ENCODE data around the gene CPA3. TPM values are rescaled to one million over a fixed set of nuclear protein-coding genes. Genes with fewer than 3 reads are reported as not detected.

CPA3 gene
- polyA plus RNA-seq, 1 donor: 0.52 TPM

- WGBS (ENCODE audit: insufficient coverage, low lambda C conversion rate): 100% methylated on average over 1 of the region's 4 CpGs
- no peaks in the 10 kb centered on the region for H3K9me3 ChIP-seq (ENCODE audit: control insufficient read depth, low read depth, low read length)
- DNase-seq: no peak
- H3K4me3 ChIP-seq (ENCODE audit: low read length): no peak overlapping the region
- peaks cover 4% of the 10 kb centered on the region for H3K27me3 ChIP-seq (ENCODE audit: control insufficient read depth, insufficient read depth, low read length)
- no peaks in the 10 kb centered on the region for H3K4me1 ChIP-seq (ENCODE audit: control insufficient read depth, insufficient read depth, low read length)
- H3K36me3 ChIP-seq (ENCODE audit: control insufficient read depth, insufficient read depth, low read length): no peaks in the 10 kb centered on the region
- H3K27ac ChIP-seq (ENCODE audit: low read length): no peak overlapping the region
Measured at GRCh38 chr3:148857316-148857715, 7.8 kb upstream of the CPA3 start.

- WGBS (ENCODE audit: insufficient coverage, low lambda C conversion rate): 0% methylated on average over 1 of the region's 1 CpG
- peak in 1 of 2 donors; percentile 28 for DNase-seq
- H3K27me3 ChIP-seq (ENCODE audit: control insufficient read depth, insufficient read depth, low read length): peaks cover 4% of the 10 kb centered on the region
- H3K9me3 ChIP-seq (ENCODE audit: control insufficient read depth, low read depth, low read length): no peaks in the 10 kb centered on the region
- no peak overlapping the region for H3K27ac ChIP-seq (ENCODE audit: low read length)
- H3K4me3 ChIP-seq (ENCODE audit: low read length): no peak overlapping the region
- no peaks in the 10 kb centered on the region for H3K36me3 ChIP-seq (ENCODE audit: control insufficient read depth, insufficient read depth, low read length)
- no peaks in the 10 kb centered on the region for H3K4me1 ChIP-seq (ENCODE audit: control insufficient read depth, insufficient read depth, low read length)
Measured at GRCh38 chr3:148861277-148861869, 3.7 kb upstream of the CPA3 start.

- Histone ChIP-seq H3K27ac (ENCODE audit: low read length) (no peak overlapping the region), H3K27me3 (ENCODE audit: control insufficient read depth, insufficient read depth, low read length) (peaks cover 4% of the 10 kb centered on the region)
- WGBS (ENCODE audit: insufficient coverage, low lambda C conversion rate): no CpG with 5 or more reads among the region's 4 CpGs
Measured at GRCh38 chr3:148863297-148863696, 1.8 kb upstream of the CPA3 start.

GRCh38 chr3:148863814-148864213, 1.3 kb upstream of the CPA3 start:
- Histone ChIP-seq H3K27me3 (ENCODE audit: control insufficient read depth, insufficient read depth, low read length) (peaks cover 4% of the 10 kb centered on the region), H3K9me3 (ENCODE audit: control insufficient read depth, low read depth, low read length) (no peaks in the 10 kb centered on the region), H3K36me3 (ENCODE audit: control insufficient read depth, insufficient read depth, low read length) (no peaks in the 10 kb centered on the region), H3K4me3 (ENCODE audit: low read length) (no peak overlapping the region), H3K4me1 (ENCODE audit: control insufficient read depth, insufficient read depth, low read length) (no peaks in the 10 kb centered on the region), H3K27ac (ENCODE audit: low read length) (no peak overlapping the region)
- DNase-seq: peak in 1 of 2 donors; percentile 36
- WGBS (ENCODE audit: insufficient coverage, low lambda C conversion rate): no CpG with 5 or more reads among the region's 5 CpGs

More at GRCh38 chr3:148863297-148863696, 1.8 kb upstream of the CPA3 start:
- Histone ChIP-seq H3K36me3 (ENCODE audit: control insufficient read depth, insufficient read depth, low read length) (no peaks in the 10 kb centered on the region), H3K9me3 (ENCODE audit: control insufficient read depth, low read depth, low read length) (no peaks in the 10 kb centered on the region), H3K4me3 (ENCODE audit: low read length) (no peak overlapping the region), H3K4me1 (ENCODE audit: control insufficient read depth, insufficient read depth, low read length) (no peaks in the 10 kb centered on the region)
- no peak for DNase-seq

GRCh38 chr3:148866261-148866660, 1.2 kb downstream of the CPA3 start:
- no CpG with 5 or more reads among the region's 4 CpGs for WGBS (ENCODE audit: insufficient coverage, low lambda C conversion rate)
- DNase-seq: no peak
- H3K4me1 ChIP-seq (ENCODE audit: control insufficient read depth, insufficient read depth, low read length): no peaks in the 10 kb centered on the region
- H3K4me3 ChIP-seq (ENCODE audit: low read length): no peak overlapping the region
- no peak overlapping the region for H3K27ac ChIP-seq (ENCODE audit: low read length)
- no peaks in the 10 kb centered on the region for H3K9me3 ChIP-seq (ENCODE audit: control insufficient read depth, low read depth, low read length)
- H3K27me3 ChIP-seq (ENCODE audit: control insufficient read depth, insufficient read depth, low read length): peaks cover 4% of the 10 kb centered on the region
- no peaks in the 10 kb centered on the region for H3K36me3 ChIP-seq (ENCODE audit: control insufficient read depth, insufficient read depth, low read length)

- H3K27me3 ChIP-seq (ENCODE audit: control insufficient read depth, insufficient read depth, low read length): no peaks in the 10 kb centered on the region
- H3K4me1 ChIP-seq (ENCODE audit: control insufficient read depth, insufficient read depth, low read length): no peaks in the 10 kb centered on the region
- no peaks in the 10 kb centered on the region for H3K9me3 ChIP-seq (ENCODE audit: control insufficient read depth, low read depth, low read length)
- no peaks in the 10 kb centered on the region for H3K36me3 ChIP-seq (ENCODE audit: control insufficient read depth, insufficient read depth, low read length)
- no peak overlapping the region for H3K4me3 ChIP-seq (ENCODE audit: low read length)
- no peak overlapping the region for H3K27ac ChIP-seq (ENCODE audit: low read length)
- no CpG with 5 or more reads among the region's 9 CpGs for WGBS (ENCODE audit: insufficient coverage, low lambda C conversion rate)
- DNase-seq: peak; percentile 23 to 74
Measured at GRCh38 chr3:148873270-148873927, 8.3 kb downstream of the CPA3 start.

GRCh38 chr3:148873977-148874376, 8.9 kb downstream of the CPA3 start:
- DNase-seq: no peak
- H3K4me1 ChIP-seq (ENCODE audit: control insufficient read depth, insufficient read depth, low read length): no peaks in the 10 kb centered on the region
- H3K27me3 ChIP-seq (ENCODE audit: control insufficient read depth, insufficient read depth, low read length): no peaks in the 10 kb centered on the region
- H3K27ac ChIP-seq (ENCODE audit: low read length): no peak overlapping the region
- no peaks in the 10 kb centered on the region for H3K36me3 ChIP-seq (ENCODE audit: control insufficient read depth, insufficient read depth, low read length)
- WGBS (ENCODE audit: insufficient coverage, low lambda C conversion rate): no CpG with 5 or more reads among the region's 1 CpG
- no peaks in the 10 kb centered on the region for H3K9me3 ChIP-seq (ENCODE audit: control insufficient read depth, low read depth, low read length)
- H3K4me3 ChIP-seq (ENCODE audit: low read length): no peak overlapping the region

GRCh38 chr3:148878095-148878494, 13.0 kb downstream of the CPA3 start:
- H3K27me3 ChIP-seq (ENCODE audit: control insufficient read depth, insufficient read depth, low read length): no peaks in the 10 kb centered on the region
- no peak overlapping the region for H3K4me3 ChIP-seq (ENCODE audit: low read length)
- H3K9me3 ChIP-seq (ENCODE audit: control insufficient read depth, low read depth, low read length): no peaks in the 10 kb centered on the region
- H3K27ac ChIP-seq (ENCODE audit: low read length): no peak overlapping the region
- no peak for DNase-seq
- H3K4me1 ChIP-seq (ENCODE audit: control insufficient read depth, insufficient read depth, low read length): no peaks in the 10 kb centered on the region
- H3K36me3 ChIP-seq (ENCODE audit: control insufficient read depth, insufficient read depth, low read length): no peaks in the 10 kb centered on the region

- Histone ChIP-seq H3K27ac (ENCODE audit: low read length) (no peak overlapping the region), H3K4me3 (ENCODE audit: low read length) (no peak overlapping the region)
- DNase-seq: no peak
Measured at GRCh38 chr3:148879256-148879655, 14.2 kb downstream of the CPA3 start.

GRCh38 chr3:148880681-148881080, 15.6 kb downstream of the CPA3 start:
- no peak overlapping the region for H3K27ac ChIP-seq (ENCODE audit: low read length)
- no peak overlapping the region for H3K4me3 ChIP-seq (ENCODE audit: low read length)
- no peaks in the 10 kb centered on the region for H3K36me3 ChIP-seq (ENCODE audit: control insufficient read depth, insufficient read depth, low read length)
- no peak for DNase-seq
- H3K27me3 ChIP-seq (ENCODE audit: control insufficient read depth, insufficient read depth, low read length): no peaks in the 10 kb centered on the region
- no peaks in the 10 kb centered on the region for H3K4me1 ChIP-seq (ENCODE audit: control insufficient read depth, insufficient read depth, low read length)
- H3K9me3 ChIP-seq (ENCODE audit: control insufficient read depth, low read depth, low read length): no peaks in the 10 kb centered on the region

More at GRCh38 chr3:148879256-148879655, 14.2 kb downstream of the CPA3 start:
- Histone ChIP-seq H3K9me3 (ENCODE audit: control insufficient read depth, low read depth, low read length) (no peaks in the 10 kb centered on the region), H3K27me3 (ENCODE audit: control insufficient read depth, insufficient read depth, low read length) (no peaks in the 10 kb centered on the region), H3K4me1 (ENCODE audit: control insufficient read depth, insufficient read depth, low read length) (no peaks in the 10 kb centered on the region), H3K36me3 (ENCODE audit: control insufficient read depth, insufficient read depth, low read length) (no peaks in the 10 kb centered on the region)

- Histone ChIP-seq H3K27me3 (ENCODE audit: control insufficient read depth, insufficient read depth, low read length) (no peaks in the 10 kb centered on the region), H3K4me3 (ENCODE audit: low read length) (no peak overlapping the region), H3K27ac (ENCODE audit: low read length) (no peak overlapping the region), H3K36me3 (ENCODE audit: control insufficient read depth, insufficient read depth, low read length) (no peaks in the 10 kb centered on the region), H3K9me3 (ENCODE audit: control insufficient read depth, low read depth, low read length) (no peaks in the 10 kb centered on the region), H3K4me1 (ENCODE audit: control insufficient read depth, insufficient read depth, low read length) (no peaks in the 10 kb centered on the region)
- DNase-seq: no peak
- WGBS (ENCODE audit: insufficient coverage, low lambda C conversion rate): 94% methylated on average over 2 of the region's 2 CpGs
Measured at GRCh38 chr3:148881286-148881685, 16.2 kb downstream of the CPA3 start.

Measured in large intestine (tissue), 3 donors.